Adrenal gland (tissue), 12 donors: ENCODE results near the gene HTR4. TPM values are rescaled to one million over a fixed set of nuclear protein-coding genes. Genes with fewer than 3 reads are reported as not detected.
"Not testable (repeated sequence)": the region's sequence is repeated elsewhere in the genome, so short reads cannot be mapped to it uniquely, and the experiment has no call there.

Experiments used
- DNase-seq, 7 donors: peaks; one replicate each; pipeline ENCODE4 v3.0.0-alpha.2; 2019 to 2020
- H3K27ac ChIP-seq, 5 donors: fragments of 200-600 bp; sonication (generic) in 4 of 5; 1 replicate in 3 of 5; 2 replicates in 2 of 5; pipeline versions ENCODE4 v1.5.1 to v1.8.0; 2016 to 2020; ENCODE audit warnings: mild to moderate bottlenecking in 1 of 5
- H3K27me3 ChIP-seq: fragments of 200-600 bp; 2 replicates; pipeline ENCODE4 v1.8.0; 2021
- H3K36me3 ChIP-seq, 2 donors: fragments of 200-600 bp; replicated peaks in 1 of 2; 1 replicate in 1 of 2; 2 replicates in 1 of 2; pipeline versions ENCODE4 v1.5.1 to v1.8.0; 2018 to 2022
- H3K4me1 ChIP-seq, 2 donors: fragments of 200-600 bp; replicated peaks in 1 of 2; 1 replicate in 1 of 2; 2 replicates in 1 of 2; pipeline versions ENCODE4 v1.5.1 to v1.8.0; 2018 to 2021
- H3K4me3 ChIP-seq, 4 donors: fragments of 200-600 bp; sonication (generic) in 3 of 4; one replicate each; pipeline ENCODE4 v1.5.1; 2016 to 2018
- H3K9me3 ChIP-seq, 3 donors: fragments of 200-600 bp; sonication (generic) in 1 of 3; replicated peaks in 1 of 3; 1 replicate in 2 of 3; 2 replicates in 1 of 3; pipeline versions ENCODE4 v1.5.1 to v1.8.0; 2016 to 2021
- CTCF ChIP-seq, 6 experiments: fragments of 450-650 bp in 4 of 6; fragments of 200-600 bp in 2 of 6; sonication (generic) in 1 of 6; IDR thresholded peaks; 1 replicate in 5 of 6; 2 replicates in 1 of 6; pipeline versions ENCODE4 v1.5.1 to v1.8.0; 2016 to 2021; ENCODE audit warnings: antibody characterized with exemption in 6 of 6, mild to moderate bottlenecking in 2 of 6, moderate library complexity in 1 of 6
- POLR2A ChIP-seq, 2 donors: fragments of 450-650 bp; IDR thresholded peaks; one replicate each; pipeline ENCODE4 v1.6.1; 2017; ENCODE audit warnings: antibody characterized with exemption in 2 of 2, mild to moderate bottlenecking in 2 of 2, moderate library complexity in 1 of 2
- WGBS, 4 donors: extraction: QIAGEN DNeasy Blood & Tissue Kit in 2 of 4; methylation state at CpG; one replicate each; pipeline versions ENCODE4 v1.1.5 to v1.1.7; 2013 to 2017; 5-methylcytosine and 5-hydroxymethylcytosine counted together
- intact Hi-C, 2 donors: fragments of 100-400 bp; cut with DNase I; formaldehyde crosslinking; loops; one replicate each; pipeline versions ENCODE4 v1.14.1 to v1.15.0; 2022 to 2023
- polyA plus RNA-seq, 3 donors: library from polyadenylated mRNA; stranded (reverse); fragments of 200-250 nt in 2 of 3; fragments of 350-450 nt in 1 of 3; fragmentation: Illumina TruSeq in 1 of 3; extraction: RNeasy Lipid Tissue Mini Kit (QIAGEN cat#74804) in 1 of 3; gene quantifications; one replicate each; pipeline ENCODE4 v1.2.3, GENCODE V29; 2013 to 2014
- total RNA-seq, 9 donors: library from RNA; depleted of rRNA in 4 of 9; stranded (reverse); fragments of >200 nt in 4 of 9; fragments of 120-200 nt in 1 of 9; fragmentation: NEBNext Ultra II Directional in 1 of 9; extraction: Animal tissue kit (Norgen Biotek cat#: 25700) in 1 of 9; gene quantifications; one replicate each; pipeline versions ENCODE4 v1.1.0 to v1.2.4, GENCODE V29; 2013 to 2023
- donor health status: healthy with polysubstance abuse.
- donor health status: Bipolar disorder and iron deficiency.
- donor health status: DM: yes; HTN: yes; CAD: no.
- donor health status: DM: no; HTN: no; CAD: no.
- donor health status: DM: no; HTN: no; CAD: no.
- donor health status: DM: yes; HTN: yes; CAD: no.

The HTR4 gene
- total and polyA plus RNA-seq, 12 donors, result 0.11 to 2.6 (median 0.83) TPM; not detected in 1

GRCh38 chr5:148469501-148469935 is 184.8 kb downstream of the HTR4 start:
- H3K27ac ChIP-seq, result no peak overlapping the region
- WGBS, 4 donors, result 69 to 80% (median 72%) methylated on average over 4 of the region's 4 CpGs
- TF ChIP-seq CTCF (IDR thresholded peaks at IDR 0.05), result no peak
- TF ChIP-seq POLR2A (IDR thresholded peaks at IDR 0.05), result no peak

GRCh38 chr5:148468746-148469145 is 185.6 kb downstream of the HTR4 start:
- H3K27ac ChIP-seq, H3K36me3 ChIP-seq, intact Hi-C loops, H3K4me3 ChIP-seq, H3K9me3 ChIP-seq, H3K4me1 ChIP-seq, H3K27me3 ChIP-seq, DNase-seq: not testable (repeated sequence)
- 82 to 89% (median 84%) methylated on average over 5 of the region's 5 CpGs for WGBS, 4 donors

More at GRCh38 chr5:148469501-148469935, 184.8 kb downstream of the HTR4 start:
- H3K36me3 ChIP-seq, result no peaks in the 10 kb centered on the region
- no peaks in the 10 kb centered on the region for H3K9me3 ChIP-seq
- H3K4me3 ChIP-seq, result no peak overlapping the region
- no peaks in the 10 kb centered on the region for H3K4me1 ChIP-seq
- no peaks in the 10 kb centered on the region for H3K27me3 ChIP-seq
- peak in 1 of 7 donors; percentile 16 for DNase-seq
- intact Hi-C loops, result no loop called here

- H3K27ac ChIP-seq, result no peak overlapping the region
- no peak overlapping the region for H3K4me3 ChIP-seq
- H3K9me3 ChIP-seq, result no peaks in the 10 kb centered on the region
- H3K27me3 ChIP-seq, result no peaks in the 10 kb centered on the region
- WGBS, 4 donors, result 93 to 100% (median 96%) methylated on average over 1 of the region's 1 CpG
- no peaks in the 10 kb centered on the region for H3K36me3 ChIP-seq
- intact Hi-C loops, result no loop called here
- TF ChIP-seq POLR2A (IDR thresholded peaks at IDR 0.05), result no peak
- TF ChIP-seq CTCF (IDR thresholded peaks at IDR 0.05), result no peak
- no peak for DNase-seq
- no peaks in the 10 kb centered on the region for H3K4me1 ChIP-seq
These were observed 186.4 kb downstream of the HTR4 start for GRCh38 chr5:148467958-148468357.

GRCh38 chr5:148466236-148466580 is 188.1 kb downstream of the HTR4 start:
- peaks cover 0 to 6% (median 0%) of the 10 kb centered on the region in 3 donors for H3K9me3 ChIP-seq
- 61 to 72% (median 63%) methylated on average over 4 of the region's 4 CpGs for WGBS, 4 donors
- intact Hi-C loops, result no loop called here
- no peak for DNase-seq
- H3K36me3 ChIP-seq, result no peaks in the 10 kb centered on the region
- no peak overlapping the region for H3K4me3 ChIP-seq
- H3K4me1 ChIP-seq, result no peaks in the 10 kb centered on the region
- peak overlapping the region in 1 of 5 donors; percentile 15 for H3K27ac ChIP-seq
- H3K27me3 ChIP-seq, result no peaks in the 10 kb centered on the region
- TF ChIP-seq CTCF (IDR thresholded peaks at IDR 0.05) (no peak), POLR2A (IDR thresholded peaks at IDR 0.05) (no peak)
